HG03039 (cell line): ENCODE results near the gene STKLD1.
"Not testable (repeated sequence)": the region's sequence is repeated elsewhere in the genome, so short reads cannot be mapped to it uniquely, and the experiment has no call there.

Experiments
- ATAC-seq: cut with Tn5 transposase; IDR thresholded peaks from one replicate; pipeline ENCODE4 v1.9.1; 2021; ENCODE audit warnings: mild to moderate bottlenecking, moderate library complexity; ENCODE audit not compliant: unreplicated experiment

STKLD1 gene

GRCh38 chr9:133382507-133383141, 6.5 kb downstream of the STKLD1 start:
- no peak for ATAC-seq

GRCh38 chr9:133383438-133383837, 7.3 kb downstream of the STKLD1 start:
- no peak for ATAC-seq

GRCh38 chr9:133384736-133385321, 8.7 kb downstream of the STKLD1 start:
- ATAC-seq = no peak

GRCh38 chr9:133385452-133385851, 9.3 kb downstream of the STKLD1 start:
- ATAC-seq = no peak

- ATAC-seq = no peak
Observed at GRCh38 chr9:133386338-133386737, 10.2 kb downstream of the STKLD1 start.

- ATAC-seq = no peak
Observed at GRCh38 chr9:133387680-133388079, 11.5 kb downstream of the STKLD1 start.

- no peak for ATAC-seq
Observed at GRCh38 chr9:133389025-133389557, 12.9 kb downstream of the STKLD1 start.

GRCh38 chr9:133389562-133389961, 13.4 kb downstream of the STKLD1 start:
- no peak for ATAC-seq

GRCh38 chr9:133390713-133391112, 14.5 kb downstream of the STKLD1 start:
- no peak for ATAC-seq

GRCh38 chr9:133391449-133391848, 15.3 kb downstream of the STKLD1 start:
- not testable (repeated sequence) for ATAC-seq

GRCh38 chr9:133392308-133392707, 16.1 kb downstream of the STKLD1 start:
- ATAC-seq = not testable (repeated sequence)

GRCh38 chr9:133393399-133393798, 17.2 kb downstream of the STKLD1 start:
- no peak for ATAC-seq

- no peak for ATAC-seq
Observed at GRCh38 chr9:133394687-133395271, 18.6 kb downstream of the STKLD1 start.

GRCh38 chr9:133396952-133397351, 20.8 kb downstream of the STKLD1 start:
- ATAC-seq = no peak

- no peak for ATAC-seq
Observed at GRCh38 chr9:133397370-133397769, 21.2 kb downstream of the STKLD1 start.

- no peak for ATAC-seq
Observed at GRCh38 chr9:133397895-133398294, 21.7 kb downstream of the STKLD1 start.

- no peak for ATAC-seq
Observed at GRCh38 chr9:133400292-133400691, 24.1 kb downstream of the STKLD1 start.

GRCh38 chr9:133401588-133401987, 25.4 kb downstream of the STKLD1 start:
- ATAC-seq = no peak

GRCh38 chr9:133402689-133403088, 26.5 kb downstream of the STKLD1 start:
- no peak for ATAC-seq

- no peak for ATAC-seq
Observed at GRCh38 chr9:133403766-133404453, 27.7 kb downstream of the STKLD1 start.

- ATAC-seq = no peak
Observed at GRCh38 chr9:133404454-133405002, 28.4 kb downstream of the STKLD1 start.
